ENCODE measurements around the gene CCDC102A. TPM values are rescaled to one million over a fixed set of nuclear protein-coding genes. Genes with fewer than 3 reads are reported as not detected.
"Not testable (repeated sequence)": the region's sequence is repeated elsewhere in the genome, so short reads cannot be mapped to it uniquely, and the experiment has no call there.

The CCDC102A gene
- total RNA-seq, 4 donors from 2014 or later: 7.1 to 11.5 (median 8.5) TPM

- Histone ChIP-seq H3K4me1 (no peaks in the 10 kb centered on the region), H3K9me3 (no peaks in the 10 kb centered on the region), H3K4me3 (no peak overlapping the region), H3K27me3 (peaks cover 8% of the 10 kb centered on the region), H3K36me3 (no peaks in the 10 kb centered on the region), H3K27ac (no peak overlapping the region)
- 92% methylated on average over 16 of the region's 16 CpGs for WGBS
- no peak for DNase-seq (ENCODE audit: low spot score in 2 of 2)
- TF ChIP-seq, protein P1, sequence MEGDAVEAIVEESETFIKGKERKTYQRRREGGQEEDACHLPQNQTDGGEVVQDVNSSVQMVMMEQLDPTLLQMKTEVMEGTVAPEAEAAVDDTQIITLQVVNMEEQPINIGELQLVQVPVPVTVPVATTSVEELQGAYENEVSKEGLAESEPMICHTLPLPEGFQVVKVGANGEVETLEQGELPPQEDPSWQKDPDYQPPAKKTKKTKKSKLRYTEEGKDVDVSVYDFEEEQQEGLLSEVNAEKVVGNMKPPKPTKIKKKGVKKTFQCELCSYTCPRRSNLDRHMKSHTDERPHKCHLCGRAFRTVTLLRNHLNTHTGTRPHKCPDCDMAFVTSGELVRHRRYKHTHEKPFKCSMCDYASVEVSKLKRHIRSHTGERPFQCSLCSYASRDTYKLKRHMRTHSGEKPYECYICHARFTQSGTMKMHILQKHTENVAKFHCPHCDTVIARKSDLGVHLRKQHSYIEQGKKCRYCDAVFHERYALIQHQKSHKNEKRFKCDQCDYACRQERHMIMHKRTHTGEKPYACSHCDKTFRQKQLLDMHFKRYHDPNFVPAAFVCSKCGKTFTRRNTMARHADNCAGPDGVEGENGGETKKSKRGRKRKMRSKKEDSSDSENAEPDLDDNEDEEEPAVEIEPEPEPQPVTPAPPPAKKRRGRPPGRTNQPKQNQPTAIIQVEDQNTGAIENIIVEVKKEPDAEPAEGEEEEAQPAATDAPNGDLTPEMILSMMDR (IDR thresholded peaks at IDR 0.05): no peak
- TF ChIP-seq EP300 (IDR thresholded peaks at IDR 0.05) (no peak), POLR2A (IDR thresholded peaks at IDR 0.05) (no peak), POLR2AphosphoS5 (IDR thresholded peaks at IDR 0.05) (no peak)
Measured at GRCh38 chr16:57570301-57571070, 34.1 kb upstream of the CCDC102A start.

GRCh38 chr16:57569306-57569946, 33.1 kb upstream of the CCDC102A start:
- no peak overlapping the region for H3K27ac ChIP-seq
- H3K4me3 ChIP-seq: no peak overlapping the region
- H3K27me3 ChIP-seq: peaks cover 8% of the 10 kb centered on the region
- no peak for TF ChIP-seq POLR2A (IDR thresholded peaks at IDR 0.05)
- TF ChIP-seq, protein P1 (IDR thresholded peaks at IDR 0.05): no peak
- no peak for TF ChIP-seq EP300 (IDR thresholded peaks at IDR 0.05)
- TF ChIP-seq POLR2AphosphoS5 (IDR thresholded peaks at IDR 0.05): no peak
- no peak for DNase-seq (ENCODE audit: low spot score in 2 of 2)
- H3K9me3 ChIP-seq: no peaks in the 10 kb centered on the region
- 86% methylated on average over 7 of the region's 7 CpGs for WGBS
- no peaks in the 10 kb centered on the region for H3K4me1 ChIP-seq
- H3K36me3 ChIP-seq: no peaks in the 10 kb centered on the region

DNA sequence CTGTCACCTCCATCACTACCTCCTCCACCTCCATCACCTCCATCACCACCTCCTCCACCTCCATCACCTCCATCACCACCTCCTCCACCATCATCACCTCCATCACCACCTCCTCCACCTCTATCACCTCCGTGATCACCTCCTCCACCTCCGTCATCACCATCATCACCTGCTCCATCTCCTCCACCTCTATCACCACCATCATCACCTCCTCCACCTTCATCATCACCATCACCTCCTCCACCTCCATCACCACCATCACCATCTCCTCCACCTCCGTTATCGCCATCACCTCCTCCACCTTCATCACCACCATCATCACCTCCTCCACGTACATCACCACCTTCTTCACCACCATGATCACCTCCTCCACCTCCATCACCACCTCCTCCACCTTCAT, 32.4 kb upstream of the CCDC102A start:
- not testable (repeated sequence) for H3K4me3 ChIP-seq; H3K9me3 ChIP-seq; DNase-seq (ENCODE audit: low spot score in 2 of 2); H3K27me3 ChIP-seq; H3K36me3 ChIP-seq; H3K27ac ChIP-seq; H3K4me1 ChIP-seq
- 94% methylated on average over 5 of the region's 5 CpGs for WGBS

DNA sequence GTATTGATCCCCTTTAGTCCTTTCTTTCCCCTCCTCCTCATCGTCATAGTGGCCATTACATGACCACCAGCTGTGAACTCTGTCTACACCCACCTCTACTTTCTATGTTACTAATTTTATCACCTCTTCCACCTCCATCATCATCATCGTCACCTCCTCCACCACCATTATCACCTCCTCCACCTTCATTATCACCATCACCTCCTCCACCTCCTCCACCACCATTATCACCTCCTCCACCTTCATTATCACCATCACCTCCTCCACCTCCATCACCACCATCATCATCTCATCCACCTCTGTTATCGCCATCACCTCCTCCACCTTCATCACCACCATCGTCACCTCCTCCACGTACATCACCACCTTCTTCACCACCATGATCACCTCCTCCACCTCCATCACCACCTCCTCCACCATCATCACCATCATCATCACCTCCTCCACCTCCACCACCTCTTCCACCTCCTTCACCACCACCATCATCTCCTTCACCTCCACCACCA, 31.9 kb upstream of the CCDC102A start:
- H3K9me3 ChIP-seq: no peaks in the 10 kb centered on the region
- H3K27me3 ChIP-seq: peaks cover 8% of the 10 kb centered on the region
- 91% methylated on average over 5 of the region's 5 CpGs for WGBS
- H3K4me3 ChIP-seq: no peak overlapping the region
- no peak for DNase-seq (ENCODE audit: low spot score in 2 of 2)
- no peak overlapping the region for H3K27ac ChIP-seq
- H3K4me1 ChIP-seq: no peaks in the 10 kb centered on the region
- H3K36me3 ChIP-seq: no peaks in the 10 kb centered on the region
- TF ChIP-seq POLR2A (IDR thresholded peaks at IDR 0.05): no peak
- TF ChIP-seq, protein P1 (IDR thresholded peaks at IDR 0.05): no peak
- TF ChIP-seq EP300 (IDR thresholded peaks at IDR 0.05): no peak

- no peak overlapping the region for H3K27ac ChIP-seq
- no peaks in the 10 kb centered on the region for H3K9me3 ChIP-seq
- DNase-seq (ENCODE audit: low spot score in 2 of 2): no peak
- H3K4me3 ChIP-seq: no peak overlapping the region
- H3K27me3 ChIP-seq: peaks cover 10% of the 10 kb centered on the region
- no peaks in the 10 kb centered on the region for H3K36me3 ChIP-seq
- H3K4me1 ChIP-seq: no peaks in the 10 kb centered on the region
- 94% methylated on average over 18 of the region's 18 CpGs for WGBS
- TF ChIP-seq POLR2A (IDR thresholded peaks at IDR 0.05) (no peak), EP300 (IDR thresholded peaks at IDR 0.05) (no peak), POLR2AphosphoS5 (IDR thresholded peaks at IDR 0.05) (no peak)
- TF ChIP-seq, protein P1 (IDR thresholded peaks at IDR 0.05): no peak
Measured at GRCh38 chr16:57567691-57568090, 31.3 kb upstream of the CCDC102A start.

Measured in suprapubic skin (tissue), 4 donors.